GM10266 (cell line): Measurements from ENCODE around the gene CDH13.

Experiments used
- DNase-seq: peaks from one replicate; pipeline ENCODE4 v3.0.0; 2012; ENCODE audit errors: extremely low spot score
- TF ChIP-seq, protein P1 (sequence below): IDR thresholded peaks from 2 replicates; pipeline ENCODE4 v1.5.1; 2012; ENCODE audit warnings: mild to moderate bottlenecking, low read depth; ENCODE audit not compliant: control insufficient read depth, insufficient read depth; ENCODE audit errors: missing control alignments

Gene CDH13

DNA sequence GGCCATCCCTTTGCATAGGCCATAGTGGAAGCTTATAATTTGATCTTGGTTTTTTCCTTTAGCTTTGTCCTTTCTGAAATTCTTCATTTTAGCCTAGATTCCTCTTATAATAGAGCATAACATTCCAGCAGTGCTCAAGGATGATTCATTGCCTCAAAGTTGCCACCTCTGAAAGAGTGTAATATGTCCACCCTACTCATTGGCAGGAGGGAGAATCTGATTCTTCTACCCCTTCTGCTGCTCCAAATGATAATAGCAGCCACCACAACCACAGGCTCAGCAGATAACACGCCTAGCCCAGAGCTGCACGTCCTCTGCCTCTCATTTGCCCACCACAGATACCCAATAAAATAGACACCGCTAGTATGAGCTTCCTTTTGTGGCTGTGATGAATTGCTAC is 843.6 kb downstream of the CDH13 start:
- DNase-seq, result no peak
- TF ChIP-seq, protein P1, sequence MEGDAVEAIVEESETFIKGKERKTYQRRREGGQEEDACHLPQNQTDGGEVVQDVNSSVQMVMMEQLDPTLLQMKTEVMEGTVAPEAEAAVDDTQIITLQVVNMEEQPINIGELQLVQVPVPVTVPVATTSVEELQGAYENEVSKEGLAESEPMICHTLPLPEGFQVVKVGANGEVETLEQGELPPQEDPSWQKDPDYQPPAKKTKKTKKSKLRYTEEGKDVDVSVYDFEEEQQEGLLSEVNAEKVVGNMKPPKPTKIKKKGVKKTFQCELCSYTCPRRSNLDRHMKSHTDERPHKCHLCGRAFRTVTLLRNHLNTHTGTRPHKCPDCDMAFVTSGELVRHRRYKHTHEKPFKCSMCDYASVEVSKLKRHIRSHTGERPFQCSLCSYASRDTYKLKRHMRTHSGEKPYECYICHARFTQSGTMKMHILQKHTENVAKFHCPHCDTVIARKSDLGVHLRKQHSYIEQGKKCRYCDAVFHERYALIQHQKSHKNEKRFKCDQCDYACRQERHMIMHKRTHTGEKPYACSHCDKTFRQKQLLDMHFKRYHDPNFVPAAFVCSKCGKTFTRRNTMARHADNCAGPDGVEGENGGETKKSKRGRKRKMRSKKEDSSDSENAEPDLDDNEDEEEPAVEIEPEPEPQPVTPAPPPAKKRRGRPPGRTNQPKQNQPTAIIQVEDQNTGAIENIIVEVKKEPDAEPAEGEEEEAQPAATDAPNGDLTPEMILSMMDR, result no peak

DNA sequence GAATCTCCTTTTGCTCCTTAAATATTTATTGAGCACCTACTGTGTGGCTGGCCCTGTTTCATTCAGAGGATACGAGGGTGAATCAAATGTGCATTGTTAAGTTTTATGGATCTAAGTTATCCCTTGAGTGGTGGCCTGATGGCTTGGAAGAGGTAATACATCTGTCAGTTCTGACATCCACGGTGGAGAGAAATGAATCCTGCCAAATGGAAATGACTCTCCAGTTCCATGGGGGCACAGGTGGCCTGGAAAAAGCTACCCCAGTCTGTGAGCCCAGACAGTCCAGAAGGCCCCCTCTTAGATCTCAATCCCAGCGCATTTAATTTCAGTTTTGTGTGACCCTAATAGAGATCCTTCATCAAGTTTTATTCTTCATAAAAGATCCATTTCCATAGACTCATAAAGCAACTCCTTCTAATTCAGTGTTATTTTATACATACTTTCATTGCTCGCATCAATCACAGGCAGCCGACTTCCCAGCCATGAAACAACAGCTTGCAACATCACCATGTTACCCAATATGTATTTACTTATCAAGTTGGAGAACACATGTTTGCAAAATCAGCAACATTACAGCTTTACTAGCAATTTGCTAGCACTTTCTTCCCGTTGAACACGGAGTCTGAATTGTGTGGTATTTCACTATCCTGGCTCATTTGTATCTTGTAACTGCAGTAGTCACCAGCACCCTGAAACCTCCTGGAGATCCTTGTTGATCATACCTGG is 846.2 kb downstream of the CDH13 start:
- DNase-seq, result no peak
- TF ChIP-seq, protein P1, result no peak

DNA sequence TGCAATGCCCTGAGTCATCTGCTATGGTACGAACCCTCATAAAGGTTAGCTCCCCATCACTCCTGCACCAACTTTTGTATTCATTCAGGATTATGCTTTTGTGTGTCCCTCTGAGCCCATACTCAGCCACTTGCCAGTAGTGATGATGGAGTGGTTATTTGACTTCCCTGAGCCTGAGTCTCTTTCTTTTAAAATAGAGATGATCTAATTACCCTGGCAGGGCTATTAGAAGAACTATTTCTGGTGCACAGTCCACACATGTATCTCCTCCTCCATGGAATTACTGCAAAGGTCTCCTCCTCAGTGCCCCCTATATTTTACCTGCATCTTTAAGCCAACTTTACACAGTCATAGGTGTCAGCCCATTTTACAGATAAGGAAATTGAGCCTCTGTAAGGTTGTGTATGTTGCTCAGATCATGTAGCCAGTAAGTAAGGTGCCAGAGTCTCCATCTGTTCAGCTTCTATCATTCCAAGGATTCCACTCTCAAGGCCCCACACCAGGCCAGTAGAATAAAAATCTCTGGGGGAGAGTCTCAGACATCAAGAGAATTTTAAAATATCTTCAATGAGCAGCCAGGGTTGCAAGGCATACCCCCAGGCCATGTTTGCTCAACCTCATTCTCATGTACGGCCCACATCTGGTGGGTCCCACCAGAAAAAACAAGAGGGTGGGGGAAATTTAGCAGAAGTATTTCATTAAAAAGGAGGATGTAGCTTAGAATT is 847.3 kb downstream of the CDH13 start:
- no peak for DNase-seq

DNA sequence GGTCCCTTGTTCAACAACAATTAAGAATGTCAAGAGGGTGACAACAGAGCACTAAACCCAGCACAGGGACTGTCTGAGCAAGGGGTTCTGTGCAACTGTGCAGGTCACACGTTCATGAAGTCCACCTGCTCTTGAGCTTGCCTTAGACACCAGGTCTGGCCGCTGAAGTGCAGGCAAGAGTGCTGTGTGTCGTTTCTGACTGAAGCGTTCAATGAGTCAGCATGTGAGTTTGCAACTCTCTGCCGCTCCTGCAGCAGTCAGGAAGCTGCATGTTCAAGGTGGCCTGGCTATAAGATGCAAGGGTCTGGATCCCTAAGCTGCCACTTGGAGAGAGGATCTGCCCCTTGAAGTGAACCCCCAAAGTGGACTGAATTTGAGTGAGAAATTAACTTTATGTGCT is 848.3 kb downstream of the CDH13 start:
- TF ChIP-seq, protein P1, result no peak
- no peak for DNase-seq

More for the DNA sequence above, 847.3 kb downstream of the CDH13 start:
- TF ChIP-seq, protein P1, result no peak

DNA sequence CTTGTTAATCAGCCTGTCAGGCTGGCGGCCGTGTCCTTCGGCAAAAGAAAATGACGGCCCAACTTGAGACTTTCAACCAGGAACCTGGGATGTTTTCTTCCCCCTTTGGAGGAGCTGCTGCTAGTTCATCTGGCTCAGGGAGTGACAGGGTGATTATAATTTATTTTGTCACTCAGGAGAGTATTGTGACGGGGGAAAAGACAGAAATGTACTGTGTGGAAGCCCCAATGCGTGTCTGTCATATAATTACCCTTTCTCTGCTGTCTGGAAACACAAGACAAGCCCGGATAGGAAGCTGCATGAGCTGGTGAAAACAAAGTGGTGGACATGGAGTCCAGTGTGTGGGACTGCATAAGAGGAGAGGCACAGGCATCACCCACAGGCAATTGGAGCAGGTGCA is 854.8 kb downstream of the CDH13 start:
- TF ChIP-seq, protein P1, result no peak

DNA sequence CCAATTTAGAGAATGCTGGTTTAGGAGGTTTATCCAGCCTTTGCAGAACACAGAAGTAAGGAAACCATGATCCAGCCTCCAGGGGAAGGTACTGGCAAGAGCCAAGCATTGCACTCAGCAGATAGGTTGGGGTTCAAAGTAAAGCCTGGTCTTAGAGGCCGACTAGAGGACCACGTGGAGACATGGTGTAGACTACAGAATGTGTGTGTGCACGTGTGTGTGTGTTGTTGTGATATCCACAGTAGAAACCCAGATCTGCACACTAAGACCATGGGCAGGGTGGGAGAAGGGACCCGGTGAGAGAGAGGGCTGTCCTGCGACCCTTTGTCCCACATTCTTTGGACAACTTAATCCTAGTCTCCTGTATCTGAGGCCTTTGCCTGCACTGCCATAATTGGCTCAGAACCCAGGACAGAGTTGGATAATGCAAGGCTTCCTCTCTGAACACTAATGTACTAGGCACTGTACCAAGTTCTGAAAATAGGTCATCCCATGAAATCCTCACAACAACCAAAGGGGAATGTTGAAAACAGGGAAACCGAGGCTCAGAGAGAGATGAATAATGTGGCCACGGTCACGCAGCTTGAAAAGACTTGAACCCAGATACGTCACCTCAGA is 855.9 kb downstream of the CDH13 start:
- DNase-seq, result no peak
- TF ChIP-seq, protein P1, result no peak

More for the DNA sequence above, 854.8 kb downstream of the CDH13 start:
- DNase-seq, result no peak
